ENCODE data around the gene APAF1.

GRCh38 chr12:98637068-98637467 is 8.0 kb upstream of the APAF1 start:
- TF ChIP-seq E2F6 (IDR thresholded peaks at IDR 0.05; ENCODE audit: borderline replicate concordance in 1 of 2, extremely low read depth in 1 of 2, insufficient read depth in 1 of 2, insufficient read length in 1 of 2, low read depth in 1 of 2, low read length in 1 of 2, poor library complexity in 1 of 2, severe bottlenecking in 1 of 2) (no peak), ZNF175 (CRISPR knock-in tag; IDR thresholded peaks at IDR 0.05; ENCODE audit: low read depth) (no peak), RNF219 (CRISPR knock-in tag; IDR thresholded peaks at IDR 0.05) (no peak), ID3 (CRISPR knock-in tag; IDR thresholded peaks at IDR 0.05) (no peak), ID3 (tag; IDR thresholded peaks at IDR 0.05) (no peak), FOS (IDR thresholded peaks at IDR 0.05; ENCODE audit: extremely low read depth, insufficient read length) (no peak), POLR2AphosphoS5 (IDR thresholded peaks at IDR 0.05; ENCODE audit: control insufficient read depth, insufficient read depth, low read depth, low read length) (no peak), EGR1 (conservative IDR thresholded peaks at IDR 0.05) (no peak), ATF7 (IDR thresholded peaks at IDR 0.05) (no peak), MTA2 (IDR thresholded peaks at IDR 0.05; ENCODE audit: low read depth) (no peak), E2F8 (IDR thresholded peaks at IDR 0.05; ENCODE audit: low read depth, partially characterized antibody) (no peak), MECOM (CRISPR knock-in tag; IDR thresholded peaks at IDR 0.05) (no peak), JUND (IDR thresholded peaks at IDR 0.05; ENCODE audit: borderline replicate concordance, low read depth, low read length) (no peak), JUND (tag; IDR thresholded peaks at IDR 0.05; ENCODE audit: borderline replicate concordance, low read depth, low read length) (no peak), MCM7 (IDR thresholded peaks at IDR 0.05) (no peak)

Data from K562 (cell line).